HL-60 (cell line): ENCODE measurements around the gene DCAF7.

Source experiments
- DNase-seq, 2 experiments: peaks; one replicate each; pipeline ENCODE4 v3.0.0-alpha.2; 2010 to 2020; ENCODE audit warnings: low read depth in 1 of 2, low spot score in 1 of 2
- H3K27ac ChIP-seq: fragments of 250-450 bp; sonication (Bioruptor Pico); replicated peaks from 2 replicates; pipeline ENCODE4 v1.5.1; 2020; ENCODE audit warnings: mild to moderate bottlenecking, moderate library complexity
- H3K27me3 ChIP-seq: fragments of 250-450 bp; sonication (Bioruptor Pico); 2 replicates; pipeline ENCODE4 v1.5.1; 2021; ENCODE audit warnings: mild to moderate bottlenecking, moderate library complexity; ENCODE audit not compliant: insufficient read depth, poor library complexity, severe bottlenecking
- H3K4me3 ChIP-seq: replicated peaks from 2 replicates; pipeline ENCODE4 v1.5.1; 2011; ENCODE audit warnings: mild to moderate bottlenecking, control low read depth, low read length; ENCODE audit not compliant: insufficient read depth
- GABPA ChIP-seq: IDR thresholded peaks from 2 replicates; pipeline ENCODE4 v1.6.1; 2012; ENCODE audit warnings: low read depth
- POLR2AphosphoS5 ChIP-seq: IDR thresholded peaks from 2 replicates; pipeline ENCODE4 v1.6.1; 2012; ENCODE audit warnings: low read depth
- SPI1 ChIP-seq: IDR thresholded peaks from 2 replicates; pipeline ENCODE4 v1.6.1; 2012; ENCODE audit warnings: low read depth, mild to moderate bottlenecking, borderline replicate concordance
- TF ChIP-seq, protein P1 (sequence below): IDR thresholded peaks from one replicate; pipeline ENCODE4 v1.5.1; 2011; ENCODE audit warnings: low read length, control low read depth, inconsistent platforms; ENCODE audit not compliant: insufficient read depth
- TF ChIP-seq, protein P2 (sequence below): IDR thresholded peaks from 2 replicates; pipeline ENCODE4 v1.6.1; 2012; ENCODE audit warnings: low read depth; ENCODE audit not compliant: insufficient replicate concordance

The DCAF7 gene

DNA sequence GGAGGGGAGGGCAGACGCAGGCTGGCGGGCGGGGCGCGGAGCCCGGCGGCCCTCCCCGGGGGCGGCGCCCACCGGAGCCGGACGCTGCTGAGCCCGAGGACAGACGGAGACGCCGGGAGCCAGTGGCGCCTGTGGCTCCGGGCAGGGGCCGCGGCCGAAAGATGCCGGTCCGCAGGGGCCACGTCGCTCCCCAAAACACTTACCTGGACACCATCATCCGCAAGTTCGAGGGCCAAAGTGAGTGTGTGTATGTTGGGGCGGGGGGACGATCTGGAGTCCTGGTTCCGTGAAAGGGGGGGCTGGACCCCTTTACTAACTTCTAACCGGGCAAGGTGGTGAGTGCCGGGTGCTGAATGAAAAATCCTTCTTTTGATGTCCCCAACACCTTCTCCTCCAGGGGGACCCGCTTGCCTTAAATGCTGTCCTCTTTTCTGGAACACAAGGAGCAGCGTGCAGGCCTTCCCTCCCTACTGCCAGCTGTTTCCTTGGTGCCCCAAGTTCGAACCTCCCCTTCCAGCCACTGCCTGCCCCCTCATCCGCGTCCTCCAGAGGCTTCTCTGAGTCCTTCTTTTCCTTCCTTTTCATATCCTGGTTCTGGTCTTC is 26.9 kb upstream of the DCAF7 start, which contains the start of gene KCNH6:
Gene KCNH6 (plus strand): TSS at position 106 of the 603 bp plus-strand sequence. CDS start 56 bp downstream, at position 162.
- no peak for DNase-seq
- no peak for TF ChIP-seq GABPA
- TF ChIP-seq, protein P1, sequence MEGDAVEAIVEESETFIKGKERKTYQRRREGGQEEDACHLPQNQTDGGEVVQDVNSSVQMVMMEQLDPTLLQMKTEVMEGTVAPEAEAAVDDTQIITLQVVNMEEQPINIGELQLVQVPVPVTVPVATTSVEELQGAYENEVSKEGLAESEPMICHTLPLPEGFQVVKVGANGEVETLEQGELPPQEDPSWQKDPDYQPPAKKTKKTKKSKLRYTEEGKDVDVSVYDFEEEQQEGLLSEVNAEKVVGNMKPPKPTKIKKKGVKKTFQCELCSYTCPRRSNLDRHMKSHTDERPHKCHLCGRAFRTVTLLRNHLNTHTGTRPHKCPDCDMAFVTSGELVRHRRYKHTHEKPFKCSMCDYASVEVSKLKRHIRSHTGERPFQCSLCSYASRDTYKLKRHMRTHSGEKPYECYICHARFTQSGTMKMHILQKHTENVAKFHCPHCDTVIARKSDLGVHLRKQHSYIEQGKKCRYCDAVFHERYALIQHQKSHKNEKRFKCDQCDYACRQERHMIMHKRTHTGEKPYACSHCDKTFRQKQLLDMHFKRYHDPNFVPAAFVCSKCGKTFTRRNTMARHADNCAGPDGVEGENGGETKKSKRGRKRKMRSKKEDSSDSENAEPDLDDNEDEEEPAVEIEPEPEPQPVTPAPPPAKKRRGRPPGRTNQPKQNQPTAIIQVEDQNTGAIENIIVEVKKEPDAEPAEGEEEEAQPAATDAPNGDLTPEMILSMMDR: no peak
- no peak for TF ChIP-seq SPI1
- no peak for TF ChIP-seq POLR2AphosphoS5
- TF ChIP-seq, protein P2, sequence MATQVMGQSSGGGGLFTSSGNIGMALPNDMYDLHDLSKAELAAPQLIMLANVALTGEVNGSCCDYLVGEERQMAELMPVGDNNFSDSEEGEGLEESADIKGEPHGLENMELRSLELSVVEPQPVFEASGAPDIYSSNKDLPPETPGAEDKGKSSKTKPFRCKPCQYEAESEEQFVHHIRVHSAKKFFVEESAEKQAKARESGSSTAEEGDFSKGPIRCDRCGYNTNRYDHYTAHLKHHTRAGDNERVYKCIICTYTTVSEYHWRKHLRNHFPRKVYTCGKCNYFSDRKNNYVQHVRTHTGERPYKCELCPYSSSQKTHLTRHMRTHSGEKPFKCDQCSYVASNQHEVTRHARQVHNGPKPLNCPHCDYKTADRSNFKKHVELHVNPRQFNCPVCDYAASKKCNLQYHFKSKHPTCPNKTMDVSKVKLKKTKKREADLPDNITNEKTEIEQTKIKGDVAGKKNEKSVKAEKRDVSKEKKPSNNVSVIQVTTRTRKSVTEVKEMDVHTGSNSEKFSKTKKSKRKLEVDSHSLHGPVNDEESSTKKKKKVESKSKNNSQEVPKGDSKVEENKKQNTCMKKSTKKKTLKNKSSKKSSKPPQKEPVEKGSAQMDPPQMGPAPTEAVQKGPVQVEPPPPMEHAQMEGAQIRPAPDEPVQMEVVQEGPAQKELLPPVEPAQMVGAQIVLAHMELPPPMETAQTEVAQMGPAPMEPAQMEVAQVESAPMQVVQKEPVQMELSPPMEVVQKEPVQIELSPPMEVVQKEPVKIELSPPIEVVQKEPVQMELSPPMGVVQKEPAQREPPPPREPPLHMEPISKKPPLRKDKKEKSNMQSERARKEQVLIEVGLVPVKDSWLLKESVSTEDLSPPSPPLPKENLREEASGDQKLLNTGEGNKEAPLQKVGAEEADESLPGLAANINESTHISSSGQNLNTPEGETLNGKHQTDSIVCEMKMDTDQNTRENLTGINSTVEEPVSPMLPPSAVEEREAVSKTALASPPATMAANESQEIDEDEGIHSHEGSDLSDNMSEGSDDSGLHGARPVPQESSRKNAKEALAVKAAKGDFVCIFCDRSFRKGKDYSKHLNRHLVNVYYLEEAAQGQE: no peak
- Histone ChIP-seq H3K4me3 (no peak within 1 kb of the TSS), H3K27me3 (peaks cover 9% of the 10 kb centered on the region), H3K27ac (no peak within 1 kb of the TSS)

DNA sequence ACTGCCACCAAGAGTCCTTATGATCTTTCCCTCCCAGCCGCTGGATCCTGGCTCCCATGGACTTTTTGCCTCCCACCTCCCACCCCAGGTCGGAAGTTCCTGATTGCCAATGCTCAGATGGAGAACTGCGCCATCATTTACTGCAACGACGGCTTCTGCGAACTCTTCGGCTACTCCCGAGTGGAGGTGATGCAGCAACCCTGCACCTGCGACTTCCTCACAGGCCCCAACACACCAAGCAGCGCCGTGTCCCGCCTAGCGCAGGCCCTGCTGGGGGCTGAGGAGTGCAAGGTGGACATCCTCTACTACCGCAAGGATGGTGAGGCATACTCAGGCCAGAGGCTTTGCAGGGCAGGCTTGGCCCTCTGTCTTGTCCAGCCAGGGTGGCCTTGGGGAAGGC is 26.2 kb upstream of the DCAF7 start:
- Histone ChIP-seq H3K27ac (no peak overlapping the region), H3K27me3 (peaks cover 9% of the 10 kb centered on the region), H3K4me3 (no peak overlapping the region)
- no peak for DNase-seq
- TF ChIP-seq SPI1 (no peak), POLR2AphosphoS5 (no peak), GABPA (no peak)
- TF ChIP-seq, protein P1: no peak
- TF ChIP-seq, protein P2: no peak

DNA sequence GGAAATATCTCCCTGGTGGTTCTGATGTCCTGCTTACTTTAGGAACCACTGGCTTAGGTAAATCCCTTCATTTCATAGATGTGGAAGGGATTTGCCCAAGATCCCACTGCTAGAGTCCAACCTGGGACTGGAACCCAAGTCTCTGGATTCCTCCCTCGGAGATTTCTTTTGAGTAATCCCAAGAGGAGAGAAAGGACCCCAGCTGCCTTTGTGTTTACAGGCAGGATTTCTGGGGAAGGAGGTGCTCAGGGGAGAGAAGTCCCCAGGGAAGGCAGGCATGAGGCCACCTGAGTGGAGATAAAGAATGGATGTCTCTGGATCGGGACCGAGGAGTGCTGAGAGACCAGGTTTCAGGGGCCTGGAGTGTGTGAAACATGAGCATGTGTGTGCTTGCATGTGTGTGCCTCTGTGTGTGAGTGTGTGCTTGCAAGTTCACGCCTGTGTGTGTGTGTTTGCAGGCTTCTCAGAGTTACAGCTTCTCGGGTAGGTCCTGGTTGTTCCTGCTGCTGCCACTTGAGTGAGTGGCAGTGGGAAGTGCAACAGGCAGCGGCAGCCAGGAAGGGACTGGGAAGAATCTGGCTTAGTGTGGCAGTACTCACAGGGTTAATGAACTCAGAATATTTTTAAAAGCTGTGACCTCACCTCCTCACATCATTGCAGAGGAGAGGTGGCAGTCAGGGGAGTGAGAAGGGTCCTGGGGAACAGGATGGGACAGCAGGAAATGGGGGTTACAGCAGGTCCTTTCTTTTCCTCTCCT is 24.9 kb upstream of the DCAF7 start:
- peaks cover 9% of the 10 kb centered on the region for H3K27me3 ChIP-seq
- no peak for DNase-seq
- no peak overlapping the region for H3K27ac ChIP-seq
- H3K4me3 ChIP-seq: no peak overlapping the region
- TF ChIP-seq GABPA (no peak), SPI1 (no peak), POLR2AphosphoS5 (no peak)
- TF ChIP-seq, protein P1: no peak
- TF ChIP-seq, protein P2: no peak
